ENCODE measurements around the gene PPP2R5C. TPM values are rescaled to one million over a fixed set of nuclear protein-coding genes. Genes with fewer than 3 reads are reported as not detected.

PPP2R5C gene
- 84.9 and 100 TPM in 2 replicates for total RNA-seq

GRCh38 chr14:101761032-101761880, at the start of gene PPP2R5C:
Gene PPP2R5C (plus strand): TSS chr14:101761709. CDS start chr14:101761894, 185 bp downstream.

GRCh38 chr14:101964297-101965180, 203.0 kb downstream of the PPP2R5C start, which contains the start of gene DYNC1H1:
Gene DYNC1H1 (plus strand): TSS chr14:101964573. CDS start chr14:101964692, 119 bp downstream.

Small RNA genes within 50 kb of the gene (small RNA-seq; reads per million reads assigned to genes)
- gene AL118558.2 (not detected), gene RNU6-790P (not detected)

Other genes with a start within 250 kb of the PPP2R5C start
- 0.16 and 0.97 TPM in 2 replicates for gene DIO3, start 200.2 kb upstream of the PPP2R5C start, total RNA-seq
- 471 and 484 TPM in 2 replicates for gene DYNC1H1, start 202.9 kb downstream of the PPP2R5C start, total RNA-seq